CMK (cell line): ENCODE data around the gene AMDHD1.

ENCODE experiments used
- DNase-seq: peaks from one replicate; pipeline ENCODE4 v3.0.0-alpha.2; 2010; ENCODE audit warnings: low read depth

AMDHD1 gene

GRCh38 chr12:95995238-95996031, 52.3 kb downstream of the AMDHD1 start:
- DNase-seq = no peak

- no peak for DNase-seq
These were observed 53.0 kb downstream of the AMDHD1 start, which contains the start of gene HAL for GRCh38 chr12:95996034-95996658. Gene HAL (minus strand): TSS chr12:95996344. CDS start chr12:95995910, 434 bp downstream.

GRCh38 chr12:95997276-95997675, 54.1 kb downstream of the AMDHD1 start:
- no peak for DNase-seq

- no peak for DNase-seq
These were observed 54.9 kb downstream of the AMDHD1 start for GRCh38 chr12:95997911-95998510.

GRCh38 chr12:95998611-95999286, 55.6 kb downstream of the AMDHD1 start:
- DNase-seq = no peak

- no peak for DNase-seq
These were observed 56.4 kb downstream of the AMDHD1 start for GRCh38 chr12:95999484-95999883.

- no peak for DNase-seq
These were observed 57.7 kb downstream of the AMDHD1 start for GRCh38 chr12:96000858-96001257.

GRCh38 chr12:96006727-96007126, 63.6 kb downstream of the AMDHD1 start:
- DNase-seq = no peak

- DNase-seq = no peak
These were observed 64.6 kb downstream of the AMDHD1 start for GRCh38 chr12:96007729-96008128.

- DNase-seq = no peak
These were observed 71.9 kb downstream of the AMDHD1 start for GRCh38 chr12:96014943-96015599.

GRCh38 chr12:96015672-96016071, 72.5 kb downstream of the AMDHD1 start:
- DNase-seq = no peak
